ENCODE data around the gene IFNG-AS1. TPM values are rescaled to one million over a fixed set of nuclear protein-coding genes. Genes with fewer than 3 reads are reported as not detected.

IFNG-AS1 gene
- not detected in 2 replicates for polyA plus RNA-seq
- polyA minus RNA-seq, result not detected in 2 replicates

- Histone ChIP-seq H3K79me2 (replicated peaks; ENCODE audit: insufficient read depth, low read length) (no peaks in the 10 kb centered on the region), H3K27me3 (ENCODE audit: insufficient read depth, low read depth, low read length) (no peaks in the 10 kb centered on the region), H3K9me2 (ENCODE audit: insufficient read depth, low read length) (no peaks in the 10 kb centered on the region), H3K36me3 (ENCODE audit: insufficient read depth, low read length) (no peaks in the 10 kb centered on the region), H2AFZ (ENCODE audit: low read depth, low read length) (no peak within 1 kb of the TSS), H4K20me1 (ENCODE audit: insufficient read depth) (no peaks in the 10 kb centered on the region), H3K9ac (ENCODE audit: low read length) (no peak within 1 kb of the TSS), H3K4me3 (ENCODE audit: low read length) (no peak within 1 kb of the TSS), H3F3A (ENCODE audit: insufficient read depth, low read length, poor library complexity, severe bottlenecking) (no peaks in the 10 kb centered on the region), H3K27ac (ENCODE audit: low read length) (no peak within 1 kb of the TSS), H3K9me3 (ENCODE audit: low read length) (no peaks in the 10 kb centered on the region), H3K4me2 (ENCODE audit: low read length) (no peak within 1 kb of the TSS)
- TF ChIP-seq EZH2 (IDR thresholded peaks at IDR 0.05; ENCODE audit: borderline replicate concordance, insufficient read depth, low read length, poor library complexity, severe bottlenecking), result no peak
- TF ChIP-seq EP300 (conservative IDR thresholded peaks at IDR 0.05; ENCODE audit: poor library complexity, severe bottlenecking), result no peak
- no peak for TF ChIP-seq POLR2AphosphoS5 (IDR thresholded peaks at IDR 0.05)
- no peak for TF ChIP-seq RAD21 (conservative IDR thresholded peaks at IDR 0.05)
- TF ChIP-seq REST (IDR thresholded peaks at IDR 0.05; ENCODE audit: borderline replicate concordance), result no peak
- TF ChIP-seq MXI1 (conservative IDR thresholded peaks at IDR 0.05; ENCODE audit: poor library complexity, severe bottlenecking), result no peak
- TF ChIP-seq, protein P1, sequence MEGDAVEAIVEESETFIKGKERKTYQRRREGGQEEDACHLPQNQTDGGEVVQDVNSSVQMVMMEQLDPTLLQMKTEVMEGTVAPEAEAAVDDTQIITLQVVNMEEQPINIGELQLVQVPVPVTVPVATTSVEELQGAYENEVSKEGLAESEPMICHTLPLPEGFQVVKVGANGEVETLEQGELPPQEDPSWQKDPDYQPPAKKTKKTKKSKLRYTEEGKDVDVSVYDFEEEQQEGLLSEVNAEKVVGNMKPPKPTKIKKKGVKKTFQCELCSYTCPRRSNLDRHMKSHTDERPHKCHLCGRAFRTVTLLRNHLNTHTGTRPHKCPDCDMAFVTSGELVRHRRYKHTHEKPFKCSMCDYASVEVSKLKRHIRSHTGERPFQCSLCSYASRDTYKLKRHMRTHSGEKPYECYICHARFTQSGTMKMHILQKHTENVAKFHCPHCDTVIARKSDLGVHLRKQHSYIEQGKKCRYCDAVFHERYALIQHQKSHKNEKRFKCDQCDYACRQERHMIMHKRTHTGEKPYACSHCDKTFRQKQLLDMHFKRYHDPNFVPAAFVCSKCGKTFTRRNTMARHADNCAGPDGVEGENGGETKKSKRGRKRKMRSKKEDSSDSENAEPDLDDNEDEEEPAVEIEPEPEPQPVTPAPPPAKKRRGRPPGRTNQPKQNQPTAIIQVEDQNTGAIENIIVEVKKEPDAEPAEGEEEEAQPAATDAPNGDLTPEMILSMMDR (IDR thresholded peaks at IDR 0.05; ENCODE audit: poor library complexity, severe bottlenecking), result no peak
- TF ChIP-seq SMC3 (conservative IDR thresholded peaks at IDR 0.05; ENCODE audit: poor library complexity), result no peak
- no peak for TF ChIP-seq TAF1 (IDR thresholded peaks at IDR 0.05; ENCODE audit: low read depth)
Measured at GRCh38 chr12:67989184-67989920, at the start of gene IFNG-AS1. IFNG-AS1 (plus strand) TSS chr12:67989447.

GRCh38 chr12:67939611-67940010 lies 49.6 kb upstream of the IFNG-AS1 start:
- H3K27me3 ChIP-seq (ENCODE audit: insufficient read depth, low read depth, low read length), result no peaks in the 10 kb centered on the region
- TF ChIP-seq REST (IDR thresholded peaks at IDR 0.05; ENCODE audit: borderline replicate concordance) (no peak), POLR2AphosphoS5 (IDR thresholded peaks at IDR 0.05) (no peak), MXI1 (conservative IDR thresholded peaks at IDR 0.05; ENCODE audit: poor library complexity, severe bottlenecking) (no peak), EP300 (conservative IDR thresholded peaks at IDR 0.05; ENCODE audit: poor library complexity, severe bottlenecking) (no peak)
- TF ChIP-seq, protein P1 (IDR thresholded peaks at IDR 0.05; ENCODE audit: poor library complexity, severe bottlenecking), result no peak
- H3K9me2 ChIP-seq (ENCODE audit: insufficient read depth, low read length), result no peaks in the 10 kb centered on the region
- H3K4me3 ChIP-seq (ENCODE audit: low read length), result no peak overlapping the region
- no peaks in the 10 kb centered on the region for H3K9me3 ChIP-seq (ENCODE audit: low read length)
- H2AFZ ChIP-seq (ENCODE audit: low read depth, low read length), result no peak overlapping the region
- no peaks in the 10 kb centered on the region for H3K36me3 ChIP-seq (ENCODE audit: insufficient read depth, low read length)
- no peak overlapping the region for H3K4me2 ChIP-seq (ENCODE audit: low read length)
- no peak overlapping the region for H3K27ac ChIP-seq (ENCODE audit: low read length)
- H3F3A ChIP-seq (ENCODE audit: insufficient read depth, low read length, poor library complexity, severe bottlenecking), result no peaks in the 10 kb centered on the region
- H3K9ac ChIP-seq (ENCODE audit: low read length), result no peak overlapping the region
- no peaks in the 10 kb centered on the region for H3K79me2 ChIP-seq (replicated peaks; ENCODE audit: insufficient read depth, low read length)
- no peaks in the 10 kb centered on the region for H4K20me1 ChIP-seq (ENCODE audit: insufficient read depth)
